GM18505 (cell line): ENCODE data around the gene SLC39A6.
"Not testable (repeated sequence)": the region's sequence is repeated elsewhere in the genome, so short reads cannot be mapped to it uniquely, and the experiment has no call there.

Experiments used
- ATAC-seq: cut with Tn5 transposase; IDR thresholded peaks from one replicate; pipeline ENCODE4 v1.9.1; 2021; ENCODE audit not compliant: unreplicated experiment
- POLR2A ChIP-seq: IDR thresholded peaks from 4 replicates; pipeline ENCODE4 v1.6.1; 2011; ENCODE audit warnings: borderline replicate concordance; ENCODE audit not compliant: insufficient read depth, insufficient read length; ENCODE audit errors: extremely low read depth

SLC39A6 gene

DNA sequence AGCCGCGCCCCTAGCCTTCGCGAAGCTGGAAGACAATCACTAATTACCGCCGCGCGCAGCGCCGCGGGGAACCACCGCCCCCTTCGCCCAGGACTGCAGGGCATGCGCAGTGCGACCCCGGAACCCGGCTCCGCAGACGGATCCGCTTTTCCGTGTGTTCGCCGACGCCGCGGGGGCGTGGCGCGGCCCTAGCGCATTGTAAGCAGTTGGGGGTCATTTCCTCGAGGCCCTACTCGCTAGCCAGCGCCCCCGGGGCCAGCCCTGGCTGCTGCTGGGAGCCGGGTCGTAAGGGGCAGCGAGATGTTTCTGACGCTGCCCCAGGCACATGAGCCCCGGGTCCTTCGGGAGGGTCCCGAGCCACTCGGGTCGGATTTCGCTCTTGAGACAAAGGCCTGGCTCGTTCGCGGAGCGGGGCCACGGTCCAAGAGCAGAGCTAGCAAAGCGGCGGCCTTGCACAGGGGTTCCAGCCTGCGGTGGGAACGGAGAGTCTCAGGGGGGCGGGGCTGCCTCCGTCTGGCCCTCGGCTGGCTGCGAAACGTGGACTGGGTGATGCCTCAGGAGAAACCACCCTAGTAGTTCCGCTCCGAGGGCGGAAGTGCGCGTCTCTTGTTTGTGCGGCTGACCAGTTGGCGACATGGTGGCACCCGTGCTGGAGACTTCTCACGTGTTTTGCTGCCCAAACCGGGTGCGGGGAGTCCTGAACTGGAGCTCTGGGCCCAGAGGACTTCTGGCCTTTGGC, at the start of gene SLC39A6, which contains the start of gene ELP2:
TSS of gene SLC39A6 (minus strand) at position 41 of the 739 bp plus-strand sequence. CDS start 2,333 bp downstream, outside the sequence.
TSS of gene ELP2 (plus strand) at position 600 of the 739 bp plus-strand sequence. CDS start at position 635, 35 bp downstream.
- peak; percentile 87 for TF ChIP-seq POLR2A
- peak; percentile 88 for ATAC-seq

- ATAC-seq, result no peak
- TF ChIP-seq POLR2A, result no peak
Observed at GRCh38 chr18:36177913-36178312, 48.8 kb upstream of the SLC39A6 start.

- no peak for TF ChIP-seq POLR2A
- no peak for ATAC-seq
Observed at GRCh38 chr18:36176711-36177110, 47.6 kb upstream of the SLC39A6 start.

- TF ChIP-seq POLR2A, result no peak
- no peak for ATAC-seq
Observed at GRCh38 chr18:36176177-36176584, 47.0 kb upstream of the SLC39A6 start.

- no peak for ATAC-seq
- no peak for TF ChIP-seq POLR2A
Observed at GRCh38 chr18:36175481-36175880, 46.3 kb upstream of the SLC39A6 start.

DNA sequence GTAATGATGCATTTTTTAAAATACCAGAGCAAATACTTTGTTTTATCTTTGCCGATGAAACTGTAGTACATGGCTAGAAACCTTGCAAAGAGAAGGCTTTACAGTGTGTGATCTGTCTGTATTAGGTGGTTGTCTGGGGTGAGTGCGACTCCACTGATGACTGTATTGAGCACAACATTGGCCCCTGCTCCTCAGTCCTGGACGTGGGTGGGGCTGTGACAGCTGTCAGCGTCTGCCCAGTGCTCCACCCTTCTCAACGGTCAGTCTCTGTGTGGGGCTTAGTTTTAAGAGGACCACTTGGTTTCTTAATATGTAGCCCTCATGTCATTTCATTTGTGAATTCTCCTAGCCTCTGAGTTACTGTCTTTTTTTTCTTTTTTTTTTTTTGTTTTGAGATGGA, 40.8 kb upstream of the SLC39A6 start:
- ATAC-seq, result no peak
- TF ChIP-seq POLR2A, result no peak

- not testable (repeated sequence) for ATAC-seq
Observed at GRCh38 chr18:36168296-36168695, 39.2 kb upstream of the SLC39A6 start.

DNA sequence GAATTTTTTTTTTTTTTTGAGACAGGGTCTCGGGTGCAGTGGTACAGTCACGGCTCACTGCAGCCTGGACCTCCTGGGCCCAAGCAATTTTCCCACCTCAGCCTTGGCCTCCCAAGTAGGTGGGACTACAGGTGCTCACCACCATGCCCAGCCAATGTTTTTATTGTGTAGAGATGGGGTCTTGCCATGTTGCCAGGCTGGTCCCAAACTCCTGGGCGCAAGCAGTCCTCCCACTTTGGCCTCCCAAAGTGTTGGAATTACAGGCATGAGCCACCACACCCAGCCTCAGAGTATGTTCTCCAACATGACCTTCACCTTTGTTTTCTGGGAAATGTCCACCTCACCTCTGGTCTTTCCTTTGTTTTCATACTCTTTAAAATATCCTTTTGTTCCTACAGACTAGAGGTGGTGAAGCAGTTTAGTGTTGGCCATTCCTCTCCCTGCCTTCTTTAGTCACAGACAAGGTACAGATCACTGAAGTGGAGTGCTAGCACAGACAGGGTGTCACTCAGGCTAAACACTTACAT, 38.6 kb upstream of the SLC39A6 start:
- TF ChIP-seq POLR2A, result no peak
- no peak for ATAC-seq

DNA sequence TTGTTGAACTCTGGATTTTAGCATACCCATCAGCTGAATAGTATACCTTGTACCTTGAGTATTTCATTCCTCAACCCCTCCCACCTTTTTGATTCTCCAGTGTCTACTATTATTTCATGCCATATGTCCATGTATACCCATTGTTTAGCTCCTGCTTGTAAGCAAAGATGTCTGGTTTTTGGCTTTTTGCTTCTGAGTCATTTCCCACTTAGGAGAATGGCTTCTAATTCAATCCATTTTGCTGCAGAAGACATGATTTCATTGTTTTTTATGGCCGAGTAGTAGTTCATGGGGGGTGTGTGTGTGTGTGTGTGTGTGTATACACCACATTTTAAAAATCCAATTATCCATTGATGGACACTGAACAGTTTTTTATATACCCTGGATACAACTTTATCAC, 33.8 kb upstream of the SLC39A6 start:
- ATAC-seq, result no peak
- TF ChIP-seq POLR2A, result no peak

- no peak for TF ChIP-seq POLR2A
- no peak for ATAC-seq
Observed at GRCh38 chr18:36160959-36161371, 31.8 kb upstream of the SLC39A6 start.

DNA sequence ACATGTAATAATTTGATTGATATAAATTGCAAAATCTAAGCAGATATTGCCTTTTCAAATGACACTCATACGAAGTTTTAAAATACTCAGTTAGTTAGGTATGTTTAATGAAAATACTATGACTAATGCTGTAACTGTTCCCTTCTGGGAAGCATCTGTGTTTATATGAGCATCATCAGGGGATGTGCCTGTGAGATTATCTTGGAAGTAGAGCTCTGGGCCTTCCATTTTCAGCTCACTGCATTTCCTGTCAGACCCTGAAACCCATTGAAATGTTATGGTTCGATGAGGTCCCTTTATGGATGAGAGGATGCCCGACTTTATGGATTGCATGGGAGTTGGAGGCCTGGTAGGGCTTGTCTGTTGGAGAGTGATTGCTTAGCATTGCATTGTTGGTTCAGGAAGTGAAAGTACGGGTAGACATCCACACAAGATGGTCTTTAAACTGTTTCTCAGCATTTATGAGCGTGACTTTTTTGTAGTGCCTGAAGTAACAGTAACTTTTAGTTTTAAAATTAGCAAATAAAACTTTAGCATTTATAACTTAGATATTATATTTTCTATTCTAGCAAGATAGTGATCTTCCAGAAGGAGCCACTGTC, 29.2 kb upstream of the SLC39A6 start:
- TF ChIP-seq POLR2A, result no peak
- no peak for ATAC-seq

GRCh38 chr18:36157441-36157840, 28.3 kb upstream of the SLC39A6 start:
- no peak for TF ChIP-seq POLR2A
- no peak for ATAC-seq

DNA sequence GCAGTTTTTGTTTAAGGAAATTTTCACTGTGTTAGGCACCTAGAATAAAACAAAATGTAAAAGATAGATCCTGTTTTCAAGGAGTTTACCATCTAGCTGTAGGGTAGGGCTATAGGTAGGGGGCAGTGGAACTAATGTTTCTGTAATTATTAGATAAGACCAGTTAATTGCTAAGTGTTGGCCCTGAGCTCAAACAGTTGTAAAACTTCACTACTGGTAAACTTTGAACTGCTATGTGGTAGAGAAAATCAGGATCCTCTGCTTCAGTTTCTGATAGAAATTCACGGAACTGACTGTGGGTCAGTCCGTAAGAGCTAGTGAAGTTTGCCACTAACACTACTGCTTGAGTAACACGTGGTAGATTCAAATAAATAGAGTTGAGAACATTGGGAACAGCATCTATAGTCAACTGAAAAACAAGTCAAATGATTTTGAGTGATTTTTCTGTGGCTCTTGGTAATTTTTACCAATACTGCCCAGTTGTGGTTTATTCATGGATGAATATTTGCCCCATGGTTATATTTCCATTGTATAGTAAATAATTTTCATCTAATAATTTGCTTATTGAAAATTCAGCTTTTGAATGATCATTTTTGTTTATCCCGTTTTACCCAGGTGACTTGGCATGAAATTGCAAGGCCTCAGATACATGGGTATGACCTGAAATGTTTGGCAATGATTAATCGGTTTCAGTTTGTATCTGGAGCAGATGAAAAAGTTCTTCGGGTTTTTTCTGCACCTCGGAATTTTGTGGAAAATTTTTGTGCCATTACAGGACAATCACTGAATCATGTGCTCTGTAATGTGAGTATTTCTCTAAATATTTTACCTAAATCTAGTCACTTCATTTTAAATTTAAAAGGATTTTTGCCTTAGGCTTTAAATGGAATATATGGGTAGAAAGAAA, 27.0 kb upstream of the SLC39A6 start:
- ATAC-seq, result no peak
- TF ChIP-seq POLR2A, result no peak
